GM23248 (cell line): ENCODE data around the gene SLC6A18. TPM values are rescaled to one million over a fixed set of nuclear protein-coding genes. Genes with fewer than 3 reads are reported as not detected.

Experiments used
- DNase-seq: peaks from one replicate; pipeline ENCODE4 v3.0.0-alpha.2; 2015
- H2AFZ ChIP-seq: fragments of 200-600 bp; sonication (generic); 2 replicates; pipeline ENCODE4 v1.6.1; 2016; ENCODE audit warnings: antibody characterized with exemption
- H3F3A ChIP-seq: fragments of 200-600 bp; sonication (generic); 2 replicates; pipeline ENCODE4 v1.6.1; 2016; ENCODE audit warnings: mild to moderate bottlenecking, antibody characterized with exemption, mixed run types; ENCODE audit not compliant: insufficient read depth
- H3K27ac ChIP-seq: fragments of 200-600 bp; sonication (generic); 2 replicates; pipeline ENCODE4 v1.5.1; 2016; ENCODE audit warnings: mild to moderate bottlenecking
- H3K27me3 ChIP-seq: fragments of 200-600 bp; sonication (generic); replicated peaks from 2 replicates; pipeline ENCODE4 v1.6.1; 2016; ENCODE audit warnings: mild to moderate bottlenecking; ENCODE audit not compliant: insufficient read depth
- H3K36me3 ChIP-seq: fragments of 200-600 bp; sonication (generic); 2 replicates; pipeline ENCODE4 v1.6.1; 2016; ENCODE audit warnings: low read depth, mild to moderate bottlenecking
- H3K4me1 ChIP-seq: fragments of 200-600 bp; sonication (generic); 2 replicates; pipeline ENCODE4 v1.6.1; 2016; ENCODE audit warnings: mild to moderate bottlenecking; ENCODE audit not compliant: insufficient read depth
- H3K4me2 ChIP-seq: fragments of 200-600 bp; sonication (generic); one replicate; pipeline ENCODE4 v1.6.1; 2016; ENCODE audit warnings: mild to moderate bottlenecking; ENCODE audit not compliant: unreplicated experiment
- H3K4me3 ChIP-seq: fragments of 200-600 bp; sonication (generic); 2 replicates; pipeline ENCODE4 v1.5.1; 2016; ENCODE audit warnings: mild to moderate bottlenecking
- H3K79me2 ChIP-seq: fragments of 200-600 bp; sonication (generic); 2 replicates; pipeline ENCODE4 v1.6.1; 2016; ENCODE audit warnings: mild to moderate bottlenecking; ENCODE audit not compliant: insufficient read depth
- H3K9ac ChIP-seq: fragments of 200-600 bp; sonication (generic); 2 replicates; pipeline ENCODE4 v1.6.1; 2016; ENCODE audit warnings: mild to moderate bottlenecking
- H3K9me2 ChIP-seq: fragments of 200-600 bp; sonication (generic); 2 replicates; pipeline ENCODE4 v1.6.1; 2016; ENCODE audit warnings: mixed run types, mild to moderate bottlenecking, moderate library complexity; ENCODE audit not compliant: insufficient read depth
- H3K9me3 ChIP-seq: fragments of 200-600 bp; sonication (generic); one replicate; pipeline ENCODE4 v1.6.1; 2017; ENCODE audit warnings: low read depth
- H4K20me1 ChIP-seq: fragments of 200-600 bp; sonication (generic); 2 replicates; pipeline ENCODE4 v1.6.0; 2016; ENCODE audit not compliant: insufficient read depth
- EZH2 ChIP-seq: fragments of 200-600 bp; sonication (generic); IDR thresholded peaks from 2 replicates; pipeline ENCODE4 v1.6.1; 2018; ENCODE audit warnings: antibody characterized with exemption, mild to moderate bottlenecking; ENCODE audit not compliant: insufficient read depth, poor library complexity, severe bottlenecking
- EZH2phosphoT487 ChIP-seq: fragments of 200-600 bp; sonication (generic); IDR thresholded peaks from 2 replicates; pipeline ENCODE4 v1.6.1; 2018; ENCODE audit warnings: antibody characterized with exemption, moderate library complexity, mild to moderate bottlenecking, low read depth; ENCODE audit not compliant: insufficient read depth
- WGBS, 2 experiments: methylation state at CpG; one replicate each; pipeline ENCODE4 v1.1.6; 2015 to 2017; ENCODE audit warnings: low lambda C conversion rate in 2 of 2, low coverage in 1 of 2; ENCODE audit errors: missing lambda C conversion rate in 2 of 2; 5-methylcytosine and 5-hydroxymethylcytosine counted together
- in situ Hi-C: fragments of 300-500 bp; cut with MboI; formaldehyde crosslinking; loops from 2 replicates; pipeline ENCODE4 v1.15.0; 2020
- polyA plus RNA-seq: library from polyadenylated mRNA; unstranded; fragments of >200 nt; fragmentation: Nextera tagmentation; extraction: Ambion mirVana; gene quantifications from 2 replicates; pipeline ENCODE4 v1.2.1, GENCODE V29; 2016
- total RNA-seq: library from RNA; depleted of rRNA; stranded (reverse); fragments of >200 nt; shearing (Covaris generic); gene quantifications from 2 replicates; pipeline ENCODE4 v1.2.3, GENCODE V29; 2014

SLC6A18 gene
- total and polyA plus RNA-seq, 2 experiments from 2014 or later = not detected

DNA sequence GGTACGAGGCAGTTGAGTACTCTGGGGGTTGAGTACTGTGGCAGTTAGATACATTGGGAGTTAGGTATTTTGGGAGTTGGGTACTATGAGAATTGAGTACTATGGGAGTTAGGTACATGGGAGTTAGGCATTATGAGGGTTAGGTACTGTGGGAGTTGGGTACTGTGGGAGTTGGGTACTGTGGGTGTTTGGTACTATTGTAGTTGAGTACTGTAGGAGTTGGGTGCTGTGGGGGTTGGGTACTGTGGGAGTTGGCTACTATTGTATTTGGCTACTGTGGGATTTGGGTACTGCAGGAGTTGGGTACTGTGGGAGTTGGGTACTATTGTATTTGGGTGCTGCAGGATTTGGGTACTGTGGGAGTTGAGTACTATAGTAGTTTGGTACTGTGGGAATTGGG, 28.6 kb upstream of the SLC6A18 start:
- H3K9ac ChIP-seq = no peak overlapping the region
- H2AFZ ChIP-seq = no peak overlapping the region
- no peak overlapping the region for H3K4me2 ChIP-seq
- H3K4me1 ChIP-seq = no peaks in the 10 kb centered on the region
- no peak for DNase-seq
- H3K9me3 ChIP-seq = no peaks in the 10 kb centered on the region
- H3K27me3 ChIP-seq = peaks cover 25% of the 10 kb centered on the region
- no peak overlapping the region for H3K4me3 ChIP-seq
- H3K9me2 ChIP-seq = no peaks in the 10 kb centered on the region
- H3F3A ChIP-seq = no peaks in the 10 kb centered on the region
- H3K36me3 ChIP-seq = no peaks in the 10 kb centered on the region
- H3K27ac ChIP-seq = no peak overlapping the region
- TF ChIP-seq EZH2 = no peak
- TF ChIP-seq EZH2phosphoT487 = no peak
- no peaks in the 10 kb centered on the region for H4K20me1 ChIP-seq
- no peaks in the 10 kb centered on the region for H3K79me2 ChIP-seq
- in situ Hi-C loops = no loop called here
- 15 to 23% methylated on average over 1 of the region's 1 CpG for WGBS, 2 experiments

- H3K27me3 ChIP-seq = peaks cover 25% of the 10 kb centered on the region
- TF ChIP-seq EZH2 = no peak
- no peak for TF ChIP-seq EZH2phosphoT487
- H3K4me2 ChIP-seq = no peak overlapping the region
- H3K27ac ChIP-seq = no peak overlapping the region
- H2AFZ ChIP-seq = no peak overlapping the region
- 34 to 42% methylated on average over 7 of the region's 7 CpGs for WGBS, 2 experiments
- no peaks in the 10 kb centered on the region for H3K36me3 ChIP-seq
- H3F3A ChIP-seq = no peaks in the 10 kb centered on the region
- H3K9ac ChIP-seq = no peak overlapping the region
- H3K4me3 ChIP-seq = no peak overlapping the region
- no peaks in the 10 kb centered on the region for H3K79me2 ChIP-seq
- no peaks in the 10 kb centered on the region for H3K9me3 ChIP-seq
- in situ Hi-C loops = no loop called here
- H3K9me2 ChIP-seq = no peaks in the 10 kb centered on the region
- DNase-seq = no peak
- H3K4me1 ChIP-seq = no peaks in the 10 kb centered on the region
- H4K20me1 ChIP-seq = no peaks in the 10 kb centered on the region
These were observed 27.1 kb upstream of the SLC6A18 start for GRCh38 chr5:1197876-1198666.

GRCh38 chr5:1199340-1199648, 25.9 kb upstream of the SLC6A18 start:
- Histone ChIP-seq H3K27ac (no peak overlapping the region), H4K20me1 (no peaks in the 10 kb centered on the region), H3K79me2 (no peaks in the 10 kb centered on the region), H3K9me2 (no peaks in the 10 kb centered on the region), H3K36me3 (no peaks in the 10 kb centered on the region), H2AFZ (no peak overlapping the region), H3K9me3 (no peaks in the 10 kb centered on the region), H3K4me1 (no peaks in the 10 kb centered on the region), H3K27me3 (peaks cover 23% of the 10 kb centered on the region), H3K9ac (no peak overlapping the region), H3K4me3 (no peak overlapping the region), H3F3A (no peaks in the 10 kb centered on the region), H3K4me2 (no peak overlapping the region)
- TF ChIP-seq EZH2 = no peak
- no peak for TF ChIP-seq EZH2phosphoT487
- in situ Hi-C loops = no loop called here
- no peak for DNase-seq

DNA sequence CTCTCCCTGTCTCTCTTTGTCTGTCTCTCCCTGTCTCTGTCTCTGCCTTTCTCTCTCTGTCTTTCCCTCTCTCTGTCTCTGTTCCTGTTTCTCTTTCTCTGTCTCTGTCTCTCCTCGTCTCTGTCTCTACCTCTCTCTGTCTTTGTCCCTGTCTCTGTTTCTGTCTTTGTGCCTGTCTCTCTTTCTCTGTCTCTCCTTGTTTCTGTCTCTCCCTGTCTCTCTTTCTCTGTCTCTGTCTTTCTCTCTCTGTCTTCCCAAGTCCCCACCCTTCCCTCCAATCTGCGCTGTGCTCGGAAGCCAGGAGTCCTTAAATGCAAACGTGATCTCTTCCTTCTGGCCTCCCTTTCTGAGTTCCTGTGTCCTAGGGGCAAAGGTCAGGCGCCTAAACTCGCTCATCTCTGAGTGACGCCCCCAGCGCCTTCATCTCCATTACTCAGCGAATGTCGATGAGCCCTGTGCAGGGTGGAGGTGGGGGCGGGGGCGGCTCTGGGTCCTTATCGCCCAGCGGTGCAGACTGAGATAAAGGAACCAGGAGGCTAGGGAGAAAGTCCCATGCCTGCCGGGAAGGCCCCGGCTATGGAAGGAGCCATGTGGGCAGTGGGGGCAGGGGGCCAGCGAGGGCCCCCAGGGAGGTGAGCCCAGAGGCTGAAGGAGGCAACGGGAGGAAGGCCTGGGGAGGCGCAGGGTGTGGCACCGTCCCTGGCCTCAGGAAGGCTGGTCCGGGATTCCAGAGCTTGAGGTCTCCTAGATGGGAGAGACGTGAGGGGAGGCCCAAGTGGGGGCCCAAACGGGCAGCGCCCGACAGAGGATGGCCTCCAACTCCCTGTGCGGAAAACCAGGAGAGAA, 25.3 kb upstream of the SLC6A18 start:
- DNase-seq = no peak
- Histone ChIP-seq H3K27me3 (peaks cover 20% of the 10 kb centered on the region), H3K27ac (no peak overlapping the region), H3K4me3 (no peak overlapping the region), H3K9me2 (no peaks in the 10 kb centered on the region), H2AFZ (no peak overlapping the region), H3K9ac (no peak overlapping the region), H3K4me1 (no peaks in the 10 kb centered on the region), H3K79me2 (no peaks in the 10 kb centered on the region), H3K4me2 (no peak overlapping the region), H3K36me3 (no peaks in the 10 kb centered on the region), H3F3A (no peaks in the 10 kb centered on the region), H3K9me3 (no peaks in the 10 kb centered on the region), H4K20me1 (no peaks in the 10 kb centered on the region)
- TF ChIP-seq EZH2 (no peak), EZH2phosphoT487 (no peak)
- in situ Hi-C loops = no loop called here
- 16 to 28% methylated on average over 20 to 26 of the region's 26 CpGs for WGBS, 2 experiments
